ENCODE data around the gene ACSF2.

ACSF2 gene

DNA sequence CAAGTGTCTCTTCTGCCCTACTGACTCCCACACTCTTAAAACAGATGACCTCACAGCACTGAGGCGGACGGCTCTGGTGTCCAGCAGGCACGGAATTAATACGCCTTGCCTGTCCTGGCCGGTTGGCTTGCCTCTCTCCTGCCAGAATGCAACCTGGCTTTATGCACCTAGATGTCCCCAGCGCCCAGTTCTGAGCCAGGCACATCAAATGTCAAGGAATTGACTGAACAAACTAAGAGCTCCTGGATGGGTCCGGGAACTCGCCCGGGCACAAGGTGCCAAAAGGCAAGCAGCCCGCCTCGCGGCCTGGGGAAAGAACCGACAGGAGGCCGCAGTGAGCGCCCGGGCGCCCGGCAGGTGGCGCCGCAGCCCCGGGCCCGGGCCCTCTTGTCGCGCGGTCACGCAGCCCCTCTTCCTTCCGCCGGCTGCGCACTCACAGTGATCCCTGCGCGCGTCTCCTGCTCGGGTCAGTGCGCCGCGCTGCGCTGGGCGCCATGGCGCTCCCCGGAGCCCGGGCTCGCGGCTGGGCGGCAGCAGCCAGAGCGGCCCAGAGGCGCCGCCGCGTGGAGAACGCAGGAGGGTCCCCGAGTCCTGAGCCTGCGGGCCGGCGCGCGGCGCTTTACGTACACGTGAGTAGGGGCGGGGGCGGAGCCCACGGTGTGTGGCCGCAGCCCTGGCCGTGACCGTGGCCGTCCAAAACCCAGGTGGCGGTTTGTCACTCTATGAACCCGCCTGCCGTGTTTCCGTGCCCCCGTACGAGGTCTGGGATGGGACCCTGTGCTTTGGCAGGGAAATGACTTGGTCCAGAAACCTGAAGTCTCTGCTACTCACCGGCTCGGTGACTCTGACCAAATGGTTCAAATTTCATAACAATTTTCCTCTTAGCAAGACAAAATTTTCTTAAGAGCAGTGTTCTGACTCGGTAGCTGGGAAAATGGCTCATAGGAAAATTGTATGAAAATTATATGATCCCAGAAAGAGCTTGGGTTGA lies 52.7 kb downstream of the ACSF2 start, which contains the start of gene RSAD1:
RSAD1 (plus strand) TSS at position 470 of the 991 bp plus-strand sequence; CDS start at position 495, 25 bp downstream.
- TF ChIP-seq, protein P1, sequence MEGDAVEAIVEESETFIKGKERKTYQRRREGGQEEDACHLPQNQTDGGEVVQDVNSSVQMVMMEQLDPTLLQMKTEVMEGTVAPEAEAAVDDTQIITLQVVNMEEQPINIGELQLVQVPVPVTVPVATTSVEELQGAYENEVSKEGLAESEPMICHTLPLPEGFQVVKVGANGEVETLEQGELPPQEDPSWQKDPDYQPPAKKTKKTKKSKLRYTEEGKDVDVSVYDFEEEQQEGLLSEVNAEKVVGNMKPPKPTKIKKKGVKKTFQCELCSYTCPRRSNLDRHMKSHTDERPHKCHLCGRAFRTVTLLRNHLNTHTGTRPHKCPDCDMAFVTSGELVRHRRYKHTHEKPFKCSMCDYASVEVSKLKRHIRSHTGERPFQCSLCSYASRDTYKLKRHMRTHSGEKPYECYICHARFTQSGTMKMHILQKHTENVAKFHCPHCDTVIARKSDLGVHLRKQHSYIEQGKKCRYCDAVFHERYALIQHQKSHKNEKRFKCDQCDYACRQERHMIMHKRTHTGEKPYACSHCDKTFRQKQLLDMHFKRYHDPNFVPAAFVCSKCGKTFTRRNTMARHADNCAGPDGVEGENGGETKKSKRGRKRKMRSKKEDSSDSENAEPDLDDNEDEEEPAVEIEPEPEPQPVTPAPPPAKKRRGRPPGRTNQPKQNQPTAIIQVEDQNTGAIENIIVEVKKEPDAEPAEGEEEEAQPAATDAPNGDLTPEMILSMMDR (conservative IDR thresholded peaks at IDR 0.05): peak; percentile 99
- H3K27ac ChIP-seq: peak within 1 kb of the TSS; percentile 96

DNA sequence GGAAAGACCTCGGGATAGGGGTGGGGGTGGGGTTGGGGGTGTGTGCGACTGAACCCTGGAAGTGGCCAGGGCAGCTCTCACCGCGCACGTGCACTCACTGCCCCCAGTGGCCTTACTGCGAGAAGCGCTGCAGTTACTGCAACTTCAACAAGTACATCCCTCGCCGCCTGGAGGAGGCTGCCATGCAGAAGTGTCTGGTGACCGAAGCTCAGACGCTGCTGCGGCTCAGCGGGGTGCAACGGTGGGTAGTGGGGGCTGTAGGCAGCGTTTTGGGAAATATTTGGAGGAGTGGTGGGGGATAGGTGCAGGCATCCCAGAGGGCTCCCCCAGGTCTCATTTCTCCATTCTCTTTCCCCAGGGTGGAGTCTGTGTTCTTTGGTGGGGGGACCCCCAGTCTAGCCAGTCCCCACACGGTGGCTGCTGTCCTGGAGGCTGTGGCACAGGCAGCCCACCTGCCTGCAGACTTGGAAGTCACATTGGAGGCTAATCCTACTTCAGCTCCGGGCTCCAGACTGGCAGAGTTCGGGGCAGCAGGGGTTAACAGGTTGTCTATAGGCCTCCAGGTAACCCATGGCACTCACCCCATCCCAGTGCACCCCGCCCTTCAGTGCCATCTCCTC lies 53.6 kb downstream of the ACSF2 start:
- TF ChIP-seq, protein P1 (conservative IDR thresholded peaks at IDR 0.05): peak; percentile 71
- H3K27ac ChIP-seq: peak overlapping the region; percentile 96

DNA sequence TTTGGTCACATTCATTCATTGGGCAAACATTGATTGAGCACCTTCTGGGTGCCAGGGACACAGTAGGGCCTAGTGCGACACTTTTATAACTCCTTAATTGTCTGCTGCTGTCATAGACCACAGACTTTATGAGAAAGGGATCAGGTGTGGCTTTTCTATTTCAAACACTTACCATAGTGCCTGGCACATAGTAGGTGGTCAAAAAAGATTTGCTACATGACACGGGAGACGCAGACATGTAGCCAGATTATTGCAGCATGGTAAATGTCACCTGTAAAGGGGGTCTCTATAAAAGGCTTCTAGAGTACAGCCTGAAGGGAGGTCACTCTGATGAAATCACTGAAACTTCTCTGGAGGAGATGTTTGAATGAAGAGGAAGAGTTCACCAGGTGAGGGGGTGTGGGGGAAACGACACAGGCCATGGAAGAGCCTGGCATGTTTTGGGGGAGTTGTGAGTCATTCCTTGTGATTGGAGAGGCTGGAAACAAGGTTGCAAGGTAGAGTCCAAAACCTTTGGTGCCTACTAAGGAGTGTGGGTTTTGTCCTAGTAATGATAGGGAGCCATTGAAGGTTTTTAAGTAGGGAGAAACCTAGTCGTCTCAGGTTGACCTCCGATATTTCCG lies 54.2 kb downstream of the ACSF2 start:
- peak overlapping the region; percentile 96 for H3K27ac ChIP-seq
- TF ChIP-seq, protein P1 (conservative IDR thresholded peaks at IDR 0.05): no peak

DNA sequence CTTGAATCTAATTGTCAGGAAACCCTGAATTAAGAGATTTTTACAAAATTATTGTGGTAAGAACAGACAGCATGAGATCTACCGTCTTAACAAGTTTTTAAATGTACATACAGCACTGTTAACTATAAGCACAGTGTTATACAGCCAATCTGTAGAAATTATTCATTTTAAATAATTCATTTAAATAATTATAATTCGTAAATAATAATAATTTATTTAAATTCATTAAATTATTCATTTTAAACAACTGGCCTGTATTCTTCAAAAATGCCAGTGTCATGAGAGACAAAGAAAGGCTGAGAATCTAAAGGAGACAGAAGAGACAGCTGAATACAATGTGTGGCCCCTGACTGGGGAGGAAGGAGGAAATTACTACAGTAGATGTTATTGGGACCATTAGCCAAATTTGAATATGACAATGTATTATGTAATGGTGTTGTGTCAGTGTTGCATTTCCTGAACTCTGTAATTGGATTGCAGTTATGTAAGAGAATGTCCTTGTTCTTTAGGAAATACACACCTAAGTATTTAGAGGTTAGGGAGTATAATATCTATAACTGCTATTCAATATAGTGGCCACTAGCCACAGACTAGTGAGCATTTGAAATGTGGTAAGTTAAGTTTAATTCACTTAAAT lies 55.0 kb downstream of the ACSF2 start:
- TF ChIP-seq, protein P1 (conservative IDR thresholded peaks at IDR 0.05): no peak
- no peak overlapping the region for H3K27ac ChIP-seq

DNA sequence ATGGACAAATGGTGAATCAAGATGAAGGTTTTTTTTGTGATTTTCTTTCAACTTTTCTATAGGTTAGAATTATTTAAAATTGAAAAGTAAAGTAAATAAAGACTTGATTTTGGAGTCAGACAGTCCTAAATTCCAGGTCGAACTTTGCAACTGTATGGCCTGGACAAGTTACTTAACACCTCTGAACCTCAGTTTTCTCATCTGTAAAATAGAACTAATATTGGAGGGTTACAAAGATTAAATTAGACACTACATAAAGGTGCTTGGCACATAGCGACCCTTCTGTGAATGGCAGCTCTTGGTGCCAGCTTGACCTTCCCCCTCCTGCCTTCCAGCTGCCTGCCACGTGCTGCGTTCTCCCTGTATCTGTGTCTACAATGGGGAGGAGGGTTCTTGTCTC lies 55.6 kb downstream of the ACSF2 start:
- peak overlapping the region; percentile 75; the same call in 1 of the 2 replicates for H3K27ac ChIP-seq
- TF ChIP-seq, protein P1 (conservative IDR thresholded peaks at IDR 0.05): no peak

DNA sequence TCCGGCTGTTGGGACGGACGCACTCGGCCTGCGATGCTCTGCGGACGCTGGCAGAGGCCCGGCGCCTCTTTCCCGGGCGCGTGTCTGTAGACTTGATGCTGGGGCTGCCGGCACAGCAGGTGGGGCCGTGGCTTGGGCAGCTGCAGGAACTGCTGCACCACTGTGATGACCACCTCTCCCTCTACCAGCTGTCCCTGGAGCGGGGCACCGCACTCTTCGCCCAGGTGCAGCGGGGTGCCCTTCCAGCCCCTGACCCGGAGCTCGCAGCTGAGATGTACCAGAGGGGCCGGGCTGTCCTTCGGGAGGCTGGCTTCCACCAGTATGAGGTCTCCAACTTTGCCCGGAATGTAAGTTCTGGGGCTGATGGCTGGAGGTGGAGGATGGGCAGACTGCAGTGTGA lies 56.1 kb downstream of the ACSF2 start:
- TF ChIP-seq, protein P1 (conservative IDR thresholded peaks at IDR 0.05): no peak
- peak overlapping the region; percentile 75 for H3K27ac ChIP-seq

Data from VCaP (cell line).